Measurements from ENCODE around the gene PI16. TPM values are rescaled to one million over a fixed set of nuclear protein-coding genes. Genes with fewer than 3 reads are reported as not detected.

The PI16 gene
- polyA plus RNA-seq, 1 donor (not counting 4 experiments of a cell fraction or from before 2014, with no cell fraction given) = not detected

DNA sequence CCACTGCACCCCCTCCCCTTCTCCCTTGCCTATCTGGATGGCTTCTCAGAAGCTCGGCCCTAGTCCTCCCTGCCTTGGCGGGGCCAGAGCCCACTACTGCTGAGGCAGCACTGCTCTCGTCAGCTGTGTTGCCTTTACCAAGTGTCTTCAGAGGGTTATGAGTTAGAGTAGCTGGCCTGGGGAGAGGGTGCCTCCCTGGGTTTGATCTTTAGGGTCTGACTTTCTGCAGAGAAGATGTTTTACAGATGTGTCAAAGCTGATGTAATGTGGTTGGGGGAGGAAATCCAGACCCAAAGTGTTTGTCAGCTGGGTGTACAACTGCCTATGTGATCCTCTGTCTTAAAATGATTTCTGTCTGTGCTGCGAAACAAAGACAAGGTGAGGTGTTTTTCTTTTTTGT, 30.4 kb upstream of the PI16 start:
- Histone ChIP-seq H3K9me3 (ENCODE audit: control insufficient read depth, low read depth, low read length) (no peaks in the 10 kb centered on the region), H3K79me2 (ENCODE audit: control insufficient read depth, insufficient read depth, low read length) (no peaks in the 10 kb centered on the region), H2AFZ (ENCODE audit: control insufficient read depth, low read length) (no peak overlapping the region), H3K4me2 (ENCODE audit: control insufficient read depth, extremely low read depth, insufficient read depth, low read depth, low read length) (no peak overlapping the region), H3K9ac (ENCODE audit: control insufficient read depth, extremely low read depth, insufficient read depth, low read length) (no peak overlapping the region), H3K27ac (ENCODE audit: control insufficient read depth, insufficient read depth, low read length) (no peak overlapping the region), H4K20me1 (ENCODE audit: control insufficient read depth, extremely low read depth, insufficient read depth, low read length) (no peaks in the 10 kb centered on the region), H3K4me1 (ENCODE audit: control insufficient read depth, extremely low read depth, insufficient read depth, low read length) (no peaks in the 10 kb centered on the region), H3K36me3 (ENCODE audit: control insufficient read depth in 2 of 2, extremely low read depth in 1 of 2, insufficient read depth in 2 of 2, low read length in 2 of 2) (peaks cover 12 to 16% of the 10 kb centered on the region in 2 experiments), H3K4me3 (ENCODE audit: control insufficient read depth in 2 of 3, extremely low read depth in 1 of 3, insufficient read depth in 2 of 3, low read depth in 1 of 3, low read length in 3 of 3) (no peak overlapping the region), H3K27me3 (ENCODE audit: control insufficient read depth, extremely low read depth, insufficient read depth, low read length) (no peaks in the 10 kb centered on the region), H3K9me1 (ENCODE audit: control insufficient read depth, extremely low read depth, insufficient read depth, low read length) (no peaks in the 10 kb centered on the region)
- DNase-seq (ENCODE audit: low read depth, low spot score) (no peak), FAIRE-seq (no peak)
- dilution Hi-C loops (cut with MboI; ENCODE audit: extremely low pct_ligation_motif_present, low sequenced_read_pairs) = no loop called here
- TF ChIP-seq EZH2 (IDR thresholded peaks at IDR 0.05; ENCODE audit: low read length) = no peak
- TF ChIP-seq, protein P1, sequence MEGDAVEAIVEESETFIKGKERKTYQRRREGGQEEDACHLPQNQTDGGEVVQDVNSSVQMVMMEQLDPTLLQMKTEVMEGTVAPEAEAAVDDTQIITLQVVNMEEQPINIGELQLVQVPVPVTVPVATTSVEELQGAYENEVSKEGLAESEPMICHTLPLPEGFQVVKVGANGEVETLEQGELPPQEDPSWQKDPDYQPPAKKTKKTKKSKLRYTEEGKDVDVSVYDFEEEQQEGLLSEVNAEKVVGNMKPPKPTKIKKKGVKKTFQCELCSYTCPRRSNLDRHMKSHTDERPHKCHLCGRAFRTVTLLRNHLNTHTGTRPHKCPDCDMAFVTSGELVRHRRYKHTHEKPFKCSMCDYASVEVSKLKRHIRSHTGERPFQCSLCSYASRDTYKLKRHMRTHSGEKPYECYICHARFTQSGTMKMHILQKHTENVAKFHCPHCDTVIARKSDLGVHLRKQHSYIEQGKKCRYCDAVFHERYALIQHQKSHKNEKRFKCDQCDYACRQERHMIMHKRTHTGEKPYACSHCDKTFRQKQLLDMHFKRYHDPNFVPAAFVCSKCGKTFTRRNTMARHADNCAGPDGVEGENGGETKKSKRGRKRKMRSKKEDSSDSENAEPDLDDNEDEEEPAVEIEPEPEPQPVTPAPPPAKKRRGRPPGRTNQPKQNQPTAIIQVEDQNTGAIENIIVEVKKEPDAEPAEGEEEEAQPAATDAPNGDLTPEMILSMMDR (optimal IDR thresholded peaks at IDR 0.05 in 1 of 3, IDR thresholded peaks at IDR 0.05 in 1 of 3, conservative IDR thresholded peaks at IDR 0.05 in 1 of 3; ENCODE audit: extremely low read depth in 1 of 3, insufficient read depth in 2 of 3, low read length in 3 of 3) = no peak

DNA sequence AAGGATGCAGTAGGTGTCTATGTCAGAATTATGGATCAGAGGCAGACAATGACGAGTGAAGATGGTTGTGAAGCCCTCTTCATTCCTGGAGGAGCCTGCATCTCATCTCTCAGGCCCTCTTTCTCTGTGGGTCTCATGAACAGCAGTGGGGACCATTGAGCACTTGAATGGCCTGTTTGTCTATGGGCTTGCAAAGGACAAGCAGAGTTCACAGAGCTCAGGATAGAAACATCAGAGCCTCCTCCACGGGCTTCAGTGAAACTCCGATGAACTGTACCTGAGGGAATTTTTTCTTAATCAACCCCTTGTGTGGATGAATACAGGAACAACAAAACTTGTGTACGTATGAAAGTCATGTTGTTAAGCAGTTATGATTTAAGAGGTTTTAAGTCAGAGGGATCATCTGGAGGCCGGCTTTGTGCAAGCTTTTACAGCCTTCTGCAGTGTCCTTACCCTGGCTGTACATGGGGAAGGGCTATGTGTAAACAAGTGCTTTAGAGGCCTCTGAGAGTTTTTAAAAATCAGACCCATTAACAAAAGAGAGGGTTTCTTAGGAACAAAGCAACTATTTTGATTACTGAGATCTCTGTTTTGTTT, 29.7 kb upstream of the PI16 start:
- Histone ChIP-seq H3K9me3 (ENCODE audit: control insufficient read depth, low read depth, low read length) (no peaks in the 10 kb centered on the region), H3K4me3 (ENCODE audit: control insufficient read depth in 2 of 3, extremely low read depth in 1 of 3, insufficient read depth in 2 of 3, low read depth in 1 of 3, low read length in 3 of 3) (no peak overlapping the region), H3K4me2 (ENCODE audit: control insufficient read depth, extremely low read depth, insufficient read depth, low read depth, low read length) (no peak overlapping the region), H3K27me3 (ENCODE audit: control insufficient read depth, extremely low read depth, insufficient read depth, low read length) (no peaks in the 10 kb centered on the region), H3K9me1 (ENCODE audit: control insufficient read depth, extremely low read depth, insufficient read depth, low read length) (no peaks in the 10 kb centered on the region), H3K79me2 (ENCODE audit: control insufficient read depth, insufficient read depth, low read length) (no peaks in the 10 kb centered on the region), H3K36me3 (ENCODE audit: control insufficient read depth in 2 of 2, extremely low read depth in 1 of 2, insufficient read depth in 2 of 2, low read length in 2 of 2) (peaks cover 10 to 16% of the 10 kb centered on the region in 2 experiments), H4K20me1 (ENCODE audit: control insufficient read depth, extremely low read depth, insufficient read depth, low read length) (no peaks in the 10 kb centered on the region), H3K9ac (ENCODE audit: control insufficient read depth, extremely low read depth, insufficient read depth, low read length) (no peak overlapping the region), H2AFZ (ENCODE audit: control insufficient read depth, low read length) (no peak overlapping the region), H3K27ac (ENCODE audit: control insufficient read depth, insufficient read depth, low read length) (no peak overlapping the region), H3K4me1 (ENCODE audit: control insufficient read depth, extremely low read depth, insufficient read depth, low read length) (no peaks in the 10 kb centered on the region)
- no peak for TF ChIP-seq EZH2 (IDR thresholded peaks at IDR 0.05; ENCODE audit: low read length)
- TF ChIP-seq, protein P1 (optimal IDR thresholded peaks at IDR 0.05 in 1 of 3, IDR thresholded peaks at IDR 0.05 in 1 of 3, conservative IDR thresholded peaks at IDR 0.05 in 1 of 3; ENCODE audit: extremely low read depth in 1 of 3, insufficient read depth in 2 of 3, low read length in 3 of 3) = no peak
- DNase-seq (ENCODE audit: low read depth, low spot score) = no peak
- FAIRE-seq = no peak
- dilution Hi-C loops (cut with MboI; ENCODE audit: extremely low pct_ligation_motif_present, low sequenced_read_pairs) = no loop called here

All from keratinocyte (primary cell).